Spinal cord (tissue), 10 donors: ENCODE measurements around the gene DEPDC5. TPM values are rescaled to one million over a fixed set of nuclear protein-coding genes. Genes with fewer than 3 reads are reported as not detected.
A peak's percentile ranks its signal among the peaks of the same experiment; 100 is the strongest.

Source experiments
- DNase-seq, 6 donors: peaks; one replicate each; pipeline versions ENCODE4 v3.0.0 to v3.0.0-alpha.2; 2013 to 2015; ENCODE audit warnings: low spot score in 6 of 6, low read depth in 4 of 6
- H3K27ac ChIP-seq: one replicate; pipeline ENCODE4 v1.5.1; 2013; ENCODE audit warnings: low read depth, low read length, control low read depth
- H3K27me3 ChIP-seq: one replicate; pipeline ENCODE4 v1.6.1; 2013; ENCODE audit warnings: low read length; ENCODE audit not compliant: control insufficient read depth, insufficient read depth
- H3K36me3 ChIP-seq: one replicate; pipeline ENCODE4 v1.6.1; 2013; ENCODE audit warnings: low read length; ENCODE audit not compliant: control insufficient read depth, insufficient read depth
- H3K4me1 ChIP-seq: one replicate; pipeline ENCODE4 v1.6.1; 2013; ENCODE audit warnings: low read length; ENCODE audit not compliant: control insufficient read depth, insufficient read depth
- H3K4me3 ChIP-seq: one replicate; pipeline ENCODE4 v1.5.1; 2013; ENCODE audit warnings: low read depth, low read length, control low read depth
- H3K9me3 ChIP-seq: one replicate; pipeline ENCODE4 v1.6.1; 2013; ENCODE audit warnings: low read length; ENCODE audit not compliant: control insufficient read depth, insufficient read depth
- whole genome bisulfite sequencing: methylation state at CpG from one replicate; pipeline ENCODE4 v1.1.5; 2013; ENCODE audit warnings: missing lambda C conversion rate; ENCODE audit not compliant: insufficient coverage; 5-methylcytosine and 5-hydroxymethylcytosine counted together
- polyA plus RNA-seq, 2 donors: library from polyadenylated mRNA; unstranded; fragments of 120-200 nt; gene quantifications; one replicate each; pipeline ENCODE4 v1.2.1, GENCODE V29; 2013; ENCODE audit not compliant: insufficient read length in 2 of 2
- total RNA-seq, 2 donors: library from RNA; depleted of rRNA in 1 of 2; stranded (reverse); fragments of 120-200 nt in 1 of 2; fragments of >200 nt in 1 of 2; gene quantifications; one replicate each; pipeline versions ENCODE4 v1.2.3 to v1.2.4, GENCODE V29; 2013 to 2014
- donor health status: healthy.

Gene DEPDC5
- total and polyA plus RNA-seq, 4 donors, result 15.2 to 19.9 (median 18.2) TPM

GRCh38 chr22:31895411-31896123 lies 141.7 kb downstream of the DEPDC5 start:
- WGBS, result 100% methylated on average over 1 of the region's 2 CpGs
- Histone ChIP-seq H3K36me3 (peaks cover 7% of the 10 kb centered on the region), H3K27ac (no peak overlapping the region), H3K9me3 (no peaks in the 10 kb centered on the region), H3K27me3 (no peaks in the 10 kb centered on the region), H3K4me1 (peaks cover 35% of the 10 kb centered on the region), H3K4me3 (no peak overlapping the region)
- no peak for DNase-seq

GRCh38 chr22:31896472-31896871 lies 142.7 kb downstream of the DEPDC5 start:
- Histone ChIP-seq H3K36me3 (peaks cover 7% of the 10 kb centered on the region), H3K4me1 (peaks cover 31% of the 10 kb centered on the region), H3K4me3 (no peak overlapping the region), H3K27ac (no peak overlapping the region), H3K27me3 (no peaks in the 10 kb centered on the region), H3K9me3 (no peaks in the 10 kb centered on the region)
- no CpG with 5 or more reads among the region's 1 CpG for WGBS
- no peak for DNase-seq

- 39% methylated on average over 8 of the region's 16 CpGs for WGBS
- no peaks in the 10 kb centered on the region for H3K9me3 ChIP-seq
- no peaks in the 10 kb centered on the region for H3K27me3 ChIP-seq
- DNase-seq, result peak in 2 of 6 donors; percentile 48 to 69
- peaks cover 24% of the 10 kb centered on the region for H3K4me1 ChIP-seq
- H3K27ac ChIP-seq, result peak overlapping the region; percentile 53
- peaks cover 14% of the 10 kb centered on the region for H3K36me3 ChIP-seq
- no peak overlapping the region for H3K4me3 ChIP-seq
Measured at GRCh38 chr22:31897842-31898805, 144.3 kb downstream of the DEPDC5 start.

- Histone ChIP-seq H3K4me3 (no peak overlapping the region), H3K36me3 (peaks cover 19% of the 10 kb centered on the region), H3K27ac (peak overlapping the region; percentile 53)
Measured at GRCh38 chr22:31898926-31899325, 145.1 kb downstream of the DEPDC5 start.

GRCh38 chr22:31899669-31900068 lies 145.8 kb downstream of the DEPDC5 start:
- Histone ChIP-seq H3K4me1 (peaks cover 19% of the 10 kb centered on the region), H3K27me3 (no peaks in the 10 kb centered on the region), H3K9me3 (no peaks in the 10 kb centered on the region), H3K4me3 (no peak overlapping the region), H3K27ac (peak overlapping the region; percentile 53), H3K36me3 (peaks cover 17% of the 10 kb centered on the region)
- WGBS, result 100% methylated on average over 1 of the region's 4 CpGs
- DNase-seq, result peak in 1 of 6 donors; percentile 17

More at GRCh38 chr22:31898926-31899325, 145.1 kb downstream of the DEPDC5 start:
- 8% methylated on average over 2 of the region's 2 CpGs for WGBS
- H3K4me1 ChIP-seq, result peaks cover 19% of the 10 kb centered on the region
- DNase-seq, result peak in 4 of 6 donors; percentile 43 to 96 (median 80)
- H3K9me3 ChIP-seq, result no peaks in the 10 kb centered on the region
- H3K27me3 ChIP-seq, result no peaks in the 10 kb centered on the region

- no peak overlapping the region for H3K27ac ChIP-seq
- peaks cover 30% of the 10 kb centered on the region for H3K36me3 ChIP-seq
- no peaks in the 10 kb centered on the region for H3K9me3 ChIP-seq
- H3K4me3 ChIP-seq, result no peak overlapping the region
- no peaks in the 10 kb centered on the region for H3K27me3 ChIP-seq
- H3K4me1 ChIP-seq, result peaks cover 19% of the 10 kb centered on the region
- no peak for DNase-seq
- no CpG with 5 or more reads among the region's 6 CpGs for WGBS
Measured at GRCh38 chr22:31901388-31902137, 147.7 kb downstream of the DEPDC5 start.

- WGBS, result no CpG with 5 or more reads among the region's 3 CpGs
- H3K27ac ChIP-seq, result no peak overlapping the region
Measured at GRCh38 chr22:31904651-31905050, 150.8 kb downstream of the DEPDC5 start.

GRCh38 chr22:31905356-31905755 lies 151.5 kb downstream of the DEPDC5 start:
- 97% methylated on average over 8 of the region's 10 CpGs for WGBS

More at GRCh38 chr22:31904651-31905050, 150.8 kb downstream of the DEPDC5 start:
- Histone ChIP-seq H3K36me3 (peaks cover 48% of the 10 kb centered on the region), H3K4me1 (peaks cover 4% of the 10 kb centered on the region), H3K4me3 (no peak overlapping the region), H3K9me3 (no peaks in the 10 kb centered on the region), H3K27me3 (no peaks in the 10 kb centered on the region)
- no peak for DNase-seq

GRCh38 chr22:31906086-31906485 lies 152.3 kb downstream of the DEPDC5 start:
- H3K27me3 ChIP-seq, result no peaks in the 10 kb centered on the region
- no peak overlapping the region for H3K27ac ChIP-seq
- DNase-seq, result no peak
- no peaks in the 10 kb centered on the region for H3K9me3 ChIP-seq
- peaks cover 48% of the 10 kb centered on the region for H3K36me3 ChIP-seq
- no peaks in the 10 kb centered on the region for H3K4me1 ChIP-seq
- 95% methylated on average over 16 of the region's 16 CpGs for WGBS
- no peak overlapping the region for H3K4me3 ChIP-seq

More at GRCh38 chr22:31905356-31905755, 151.5 kb downstream of the DEPDC5 start:
- H3K27me3 ChIP-seq, result no peaks in the 10 kb centered on the region
- no peak for DNase-seq
- H3K4me1 ChIP-seq, result no peaks in the 10 kb centered on the region
- H3K27ac ChIP-seq, result no peak overlapping the region
- peaks cover 48% of the 10 kb centered on the region for H3K36me3 ChIP-seq
- H3K9me3 ChIP-seq, result no peaks in the 10 kb centered on the region
- H3K4me3 ChIP-seq, result no peak overlapping the region
